Activated CD4-positive, alpha-beta T cell treated with anti-CD3 and anti-CD28 coated beads, Interleukin-2, Interleukin-4, amounts not matched to agents 100 ng/mL and 50 ng/mL, durations not matched to agents 16 hours and 8 hours (primary cell): ENCODE results near the gene RNU1-3.
A peak's percentile ranks its signal among the peaks of the same experiment; 100 is the strongest.
"Not testable (repeated sequence)": the region's sequence is repeated elsewhere in the genome, so short reads cannot be mapped to it uniquely, and the experiment has no call there.

Experiments
- DNase-seq: peaks from one replicate; pipeline ENCODE4 v3.0.0-alpha.2; 2020; ENCODE audit warnings: low spot score

The RNU1-3 gene

DNA sequence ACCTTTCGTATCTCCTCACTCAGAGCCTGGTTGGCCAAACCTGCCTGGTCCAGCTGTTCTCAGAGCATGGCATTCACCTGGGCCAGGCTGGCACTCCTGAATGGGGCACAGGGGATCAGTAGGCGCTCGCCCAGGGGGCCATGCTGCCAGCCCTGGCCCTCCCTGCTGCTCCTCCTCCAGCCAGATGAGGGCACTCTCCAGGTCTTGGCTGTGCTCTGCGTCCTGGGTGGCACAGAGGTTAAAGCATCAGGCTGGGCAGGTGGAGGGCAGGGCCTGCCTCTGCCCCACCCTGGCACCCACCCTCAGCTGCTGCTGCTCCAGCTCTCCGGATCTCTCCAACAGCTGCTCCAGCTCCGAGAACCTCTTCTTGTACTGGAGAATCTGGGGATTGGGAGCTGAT is 10.2 kb downstream of the RNU1-3 start:
- not testable (repeated sequence) for DNase-seq

DNA sequence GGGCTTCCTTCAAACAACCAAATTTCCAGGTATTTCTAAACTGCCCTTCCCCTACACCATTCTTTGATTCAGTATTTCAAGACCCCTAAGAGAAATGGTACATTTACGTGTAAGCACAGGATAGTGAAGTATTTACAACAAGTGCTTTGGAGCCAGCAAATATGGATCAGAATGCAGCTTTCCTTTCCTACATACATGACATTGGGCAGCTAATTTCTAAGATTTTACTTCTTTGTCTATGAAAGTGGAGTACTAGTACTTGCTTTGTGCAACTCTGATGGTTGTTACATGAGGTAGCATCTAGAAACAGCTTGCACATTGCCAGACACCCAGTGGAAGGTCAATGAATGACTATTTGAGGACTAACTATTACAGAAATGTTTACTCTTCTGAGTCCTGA is 15.2 kb downstream of the RNU1-3 start:
- not testable (repeated sequence) for DNase-seq

DNA sequence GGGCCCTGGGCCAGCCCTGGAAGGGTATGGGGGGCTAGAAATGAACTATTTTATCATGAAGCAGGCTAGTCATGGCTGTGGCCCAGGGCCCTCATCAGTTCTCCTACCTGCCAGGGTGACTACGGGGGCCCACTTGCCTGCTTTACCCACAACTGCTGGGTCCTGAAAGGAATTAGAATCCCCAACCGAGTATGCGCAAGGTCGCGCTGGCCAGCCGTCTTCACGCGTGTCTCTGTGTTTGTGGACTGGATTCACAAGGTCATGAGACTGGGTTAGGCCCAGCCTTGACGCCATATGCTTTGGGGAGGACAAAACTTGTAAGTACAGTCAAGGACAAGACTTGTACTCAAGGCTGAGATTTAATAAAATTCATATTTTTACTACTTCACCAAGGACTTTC is 16.8 kb downstream of the RNU1-3 start:
- not testable (repeated sequence) for DNase-seq

DNA sequence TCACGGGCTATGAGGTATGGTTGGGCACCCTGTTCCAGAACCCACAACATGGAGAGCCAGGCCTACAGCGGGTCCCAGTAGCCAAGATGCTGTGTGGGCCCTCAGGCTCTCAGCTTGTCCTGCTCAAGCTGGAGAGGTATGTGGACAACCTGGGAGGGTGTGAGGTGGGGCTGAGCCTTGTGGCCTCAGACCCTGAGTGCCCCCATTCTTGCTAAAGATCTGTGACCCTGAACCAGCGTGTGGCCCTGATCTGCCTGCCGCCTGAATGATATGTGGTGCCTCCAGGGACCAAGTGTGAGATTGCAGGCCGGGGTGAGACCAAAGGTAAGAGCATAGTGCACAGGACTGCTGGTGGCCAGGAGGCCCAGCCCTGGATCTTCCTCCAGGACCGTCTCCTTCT is 17.4 kb downstream of the RNU1-3 start:
- not testable (repeated sequence) for DNase-seq

DNA sequence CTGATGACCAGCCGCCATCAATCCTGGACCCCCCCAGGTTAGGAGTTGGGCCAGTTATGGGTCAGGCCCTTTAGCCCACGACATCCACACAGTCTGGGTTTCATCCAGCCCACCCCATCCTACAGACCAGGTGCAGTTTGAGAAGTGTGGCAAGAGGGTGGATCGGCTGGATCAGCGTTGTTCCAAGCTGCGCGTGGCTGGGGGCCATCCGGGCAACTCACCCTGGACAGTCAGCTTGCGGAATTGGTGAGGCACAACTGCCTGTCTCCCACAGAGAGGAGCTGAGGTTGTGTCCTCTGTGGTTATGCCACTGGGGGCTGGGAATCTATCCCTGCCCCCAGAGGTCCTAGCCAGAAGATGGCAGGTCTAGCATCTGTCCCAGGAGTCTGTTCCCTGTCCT is 18.0 kb downstream of the RNU1-3 start:
- not testable (repeated sequence) for DNase-seq

DNA sequence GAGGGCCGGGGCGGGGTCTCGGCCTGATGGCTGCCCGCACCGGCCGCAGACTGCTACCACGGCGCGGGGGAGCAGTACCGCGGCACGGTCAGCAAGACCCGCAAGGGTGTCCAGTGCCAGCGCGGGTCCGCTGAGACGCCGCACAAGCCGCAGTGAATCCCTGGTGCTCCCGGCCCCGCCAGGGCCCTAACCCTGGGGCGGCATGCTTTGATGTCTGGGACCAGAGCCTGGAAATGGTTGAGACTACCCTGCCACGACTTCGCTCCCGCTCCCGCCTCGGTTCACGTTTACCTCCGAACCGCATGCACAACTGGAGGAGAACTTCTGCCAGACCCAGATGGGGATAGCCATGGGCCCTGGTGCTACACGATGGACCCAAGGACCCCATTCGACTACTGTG is 18.5 kb downstream of the RNU1-3 start:
- not testable (repeated sequence) for DNase-seq

DNA sequence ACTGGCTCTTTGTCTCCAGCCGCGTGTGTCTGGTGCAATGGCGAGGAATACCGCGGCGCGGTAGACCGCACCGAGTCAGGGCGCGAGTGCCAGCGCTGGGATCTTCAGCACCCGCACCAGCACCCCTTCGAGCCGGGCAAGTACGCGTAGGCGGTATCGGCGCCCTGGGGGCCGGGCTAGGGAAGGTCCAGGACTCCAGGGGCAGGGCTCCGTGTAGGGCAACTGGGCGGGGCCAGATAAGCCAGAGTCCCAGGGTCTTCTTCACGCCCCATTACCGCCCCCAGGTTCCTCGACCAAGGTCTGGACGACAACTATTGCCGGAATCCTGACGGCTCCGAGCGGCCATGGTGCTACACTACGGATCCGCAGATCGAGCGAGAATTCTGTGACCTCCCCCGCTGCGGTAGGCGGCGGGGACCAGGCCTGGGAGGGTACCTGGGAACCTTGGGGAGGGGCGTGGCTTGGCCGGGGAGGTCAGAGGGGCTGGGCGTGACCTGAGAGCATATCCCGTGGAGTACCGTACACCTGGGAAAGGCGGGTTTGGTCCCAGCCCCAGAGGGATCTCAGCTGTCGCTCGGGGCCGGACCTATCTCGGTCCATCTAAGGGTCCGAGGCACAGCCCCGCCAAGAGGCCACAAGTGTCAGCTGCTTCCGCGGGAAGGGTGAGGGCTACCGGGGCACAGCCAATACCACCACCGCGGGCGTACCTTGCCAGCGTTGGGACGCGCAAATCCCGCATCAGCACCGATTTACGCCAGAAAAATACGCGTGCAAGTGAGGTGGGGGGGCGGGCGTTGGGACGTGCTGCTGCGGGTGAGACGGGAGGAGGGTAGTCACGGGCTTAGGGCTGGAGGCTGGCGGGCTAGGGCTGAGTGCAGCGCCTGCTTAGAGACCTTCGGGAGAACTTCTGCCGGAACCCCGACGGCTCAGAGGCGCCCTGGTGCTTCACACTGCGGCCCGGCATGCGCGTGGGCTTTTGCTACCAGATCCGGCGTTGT is 19.3 kb downstream of the RNU1-3 start:
- not testable (repeated sequence) for DNase-seq

DNA sequence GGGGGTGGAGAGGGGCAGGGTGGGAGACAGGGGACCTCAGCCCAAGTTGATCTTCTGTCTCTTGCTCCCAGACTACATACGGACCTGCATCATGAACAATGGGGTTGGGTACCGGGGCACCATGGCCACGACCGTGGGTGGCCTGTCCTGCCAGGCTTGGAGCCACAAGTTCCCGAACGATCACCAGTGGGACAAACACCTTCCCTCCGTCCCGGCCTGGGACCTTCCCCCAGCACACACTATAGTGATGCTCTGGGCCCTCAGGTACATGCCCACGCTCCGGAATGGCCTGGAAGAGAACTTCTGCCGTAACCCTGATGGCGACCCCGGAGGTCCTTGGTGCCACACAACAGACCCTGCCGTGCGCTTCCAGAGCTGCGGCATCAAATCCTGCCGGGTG is 20.0 kb downstream of the RNU1-3 start:
- not testable (repeated sequence) for DNase-seq

DNA sequence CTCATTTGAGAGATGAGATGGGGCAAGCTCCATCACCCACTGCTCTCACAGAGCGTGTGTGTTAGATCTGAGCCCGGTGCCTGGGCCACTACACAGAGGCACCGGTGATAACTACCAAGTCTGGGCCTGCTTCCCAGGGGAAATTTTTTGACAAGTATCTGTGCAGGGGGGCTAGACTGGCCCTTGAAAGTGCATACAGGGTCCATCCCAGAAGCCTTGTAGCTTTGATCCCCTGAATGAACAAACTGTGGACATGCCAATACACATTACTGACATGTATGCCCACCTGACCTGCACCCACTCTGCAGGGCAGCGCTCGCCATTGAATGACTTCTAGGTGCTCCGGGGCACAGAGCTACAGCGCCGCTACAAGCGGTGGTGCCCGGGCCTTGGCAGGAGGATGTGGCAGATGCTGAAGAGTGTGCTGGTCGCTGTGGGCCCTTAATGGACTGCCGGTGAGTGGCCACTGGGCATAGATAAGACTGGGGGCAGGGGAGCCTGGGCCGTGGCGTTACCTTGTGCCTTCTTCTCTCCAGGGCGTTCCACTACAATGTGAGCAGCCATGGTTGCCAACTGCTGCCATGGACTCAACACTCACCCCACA is 20.6 kb downstream of the RNU1-3 start:
- DNase-seq: peak; percentile 0

DNA sequence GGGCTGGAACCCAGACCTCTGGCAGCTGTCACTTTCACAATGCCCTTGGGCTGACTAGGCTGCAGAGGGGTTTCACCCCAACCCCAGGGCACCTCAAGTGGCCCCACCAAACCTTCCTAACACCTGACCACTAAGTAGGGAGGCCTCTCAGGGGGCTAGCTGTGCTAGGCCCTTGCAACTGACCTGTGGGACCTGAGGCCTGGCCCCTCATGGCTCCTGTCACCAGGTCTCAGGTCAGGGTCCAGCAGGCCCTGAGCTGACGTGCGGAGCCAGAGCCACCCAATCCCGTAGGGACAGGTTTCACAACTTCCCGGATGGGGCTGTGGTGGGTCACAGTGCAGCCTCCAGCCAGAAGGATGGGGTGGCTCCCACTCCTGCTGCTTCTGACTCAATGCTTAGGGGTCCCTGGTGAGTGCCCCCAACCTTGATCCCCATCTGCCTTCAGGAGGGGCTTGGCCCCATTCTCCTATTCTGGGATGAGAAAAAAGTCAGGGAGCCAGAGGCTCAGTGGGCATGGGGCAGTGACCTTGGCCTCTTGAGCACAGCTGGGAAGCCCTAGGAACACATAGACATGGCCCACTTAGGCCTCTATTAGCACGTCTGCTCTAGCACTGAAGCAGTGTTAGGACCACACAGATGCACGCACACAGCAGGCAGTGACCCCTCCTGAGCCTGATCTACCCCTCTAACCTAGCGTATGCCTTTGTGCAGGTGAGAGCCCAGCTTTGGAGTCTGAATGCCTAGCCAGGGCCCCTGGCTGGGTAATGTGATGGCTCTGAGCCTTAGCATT is 21.3 kb downstream of the RNU1-3 start:
- DNase-seq: not testable (repeated sequence)

DNA sequence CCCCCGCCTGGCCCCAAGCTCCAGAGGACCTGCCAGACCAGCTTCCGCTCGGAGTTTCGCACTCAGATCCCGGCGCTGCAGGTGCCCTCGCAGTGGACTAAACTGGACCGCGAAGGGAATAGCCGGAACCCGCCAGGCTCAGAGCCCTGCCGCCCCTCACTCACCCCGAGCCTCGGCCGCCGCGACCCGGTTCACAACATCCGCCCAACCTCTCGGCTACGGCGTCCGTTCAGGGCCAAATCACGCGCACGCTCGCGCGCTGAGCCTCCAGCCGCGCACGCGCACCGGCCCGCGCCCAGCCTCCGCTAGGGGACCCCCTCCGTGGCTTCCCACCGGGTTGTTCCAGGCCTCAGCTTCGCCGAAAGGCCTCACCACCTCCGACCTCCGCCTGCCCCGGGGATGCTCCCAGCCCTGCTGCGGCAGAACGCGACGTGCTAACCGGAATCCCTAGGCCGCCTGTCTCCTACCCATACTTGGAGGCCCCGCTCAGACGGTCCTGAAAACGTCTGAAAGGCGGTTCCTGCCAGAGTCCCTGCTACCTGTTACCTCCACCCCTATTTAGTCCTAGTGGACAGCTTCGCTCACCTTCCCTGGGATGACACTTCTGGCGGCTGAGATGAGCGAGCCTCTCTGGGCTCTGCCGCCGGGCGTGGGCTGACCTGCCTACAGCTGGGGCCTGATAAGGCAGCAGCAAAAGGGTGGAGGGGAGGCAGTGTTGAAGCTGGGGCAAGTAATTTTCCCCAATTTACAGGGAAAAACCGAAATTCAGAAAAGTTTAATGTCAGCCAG is 22.1 kb downstream of the RNU1-3 start:
- DNase-seq: peak; percentile 98

DNA sequence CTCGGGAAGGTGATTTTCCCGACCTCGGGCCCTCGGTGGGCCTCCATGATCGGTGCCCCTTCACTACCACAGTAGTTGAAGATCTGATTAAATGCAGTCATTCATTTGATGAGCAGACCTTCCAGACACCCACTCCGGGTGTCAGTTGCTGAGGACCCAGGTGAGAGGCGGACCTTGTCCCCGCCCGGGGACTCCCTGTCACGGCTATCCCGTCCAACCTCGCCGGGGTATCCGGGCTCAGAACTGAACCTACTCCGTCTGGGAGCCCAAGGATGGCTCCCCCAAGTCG is 22.6 kb downstream of the RNU1-3 start:
- DNase-seq: no peak

DNA sequence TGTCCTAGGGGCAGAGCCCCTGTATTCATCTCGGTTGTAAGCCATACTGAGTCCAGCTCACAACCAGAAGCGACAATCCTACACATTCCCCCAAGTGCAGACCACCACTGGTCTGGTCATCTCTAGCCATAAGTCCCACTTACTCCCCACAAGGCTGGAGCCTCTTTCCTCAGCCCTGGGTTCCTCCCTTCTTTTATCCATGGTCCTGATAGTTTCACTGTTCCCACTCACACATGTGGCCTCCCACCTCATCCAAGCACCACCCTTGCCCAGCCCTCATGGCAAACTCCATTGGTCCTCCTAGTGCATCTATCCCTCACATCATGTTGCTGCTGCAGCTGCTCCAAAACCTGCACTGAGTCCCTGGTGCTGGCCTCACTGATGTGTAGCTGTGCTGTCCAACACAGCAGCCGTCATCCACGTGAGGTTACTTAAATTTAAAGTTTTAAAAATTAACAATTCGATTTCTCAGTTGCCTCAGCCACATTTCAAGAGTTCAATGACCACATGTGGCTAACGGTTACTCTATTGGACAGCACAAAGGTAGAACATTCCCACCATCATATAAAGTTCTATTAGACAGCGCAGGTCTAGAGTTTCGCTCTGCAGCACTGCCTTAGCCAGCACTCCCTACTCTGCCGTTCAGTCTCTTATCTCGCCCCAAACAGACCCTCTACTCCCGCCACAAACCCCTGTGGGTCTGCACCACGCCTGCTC is 23.1 kb downstream of the RNU1-3 start:
- peak; percentile 2 for DNase-seq

DNA sequence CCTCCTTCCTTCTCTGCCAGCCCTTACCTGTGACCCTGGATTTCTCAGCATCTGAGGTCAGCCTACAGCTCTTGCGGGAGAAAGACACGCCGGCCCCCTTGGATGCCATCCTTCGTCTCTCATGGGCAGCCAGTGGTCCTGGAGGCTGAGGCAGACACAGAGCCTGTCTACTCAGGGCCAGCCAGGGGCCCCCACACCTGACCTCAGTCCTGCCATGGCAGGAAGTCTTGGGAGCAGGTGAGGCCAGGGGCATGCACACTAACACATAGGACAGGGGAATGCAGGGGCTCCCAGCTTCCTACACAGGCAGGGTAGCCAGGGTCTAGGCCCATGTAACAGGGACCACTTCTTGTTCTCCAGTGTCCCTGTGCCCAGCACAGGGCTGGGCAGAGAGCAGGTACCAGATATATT is 23.7 kb downstream of the RNU1-3 start:
- peak; percentile 0 for DNase-seq

DNA sequence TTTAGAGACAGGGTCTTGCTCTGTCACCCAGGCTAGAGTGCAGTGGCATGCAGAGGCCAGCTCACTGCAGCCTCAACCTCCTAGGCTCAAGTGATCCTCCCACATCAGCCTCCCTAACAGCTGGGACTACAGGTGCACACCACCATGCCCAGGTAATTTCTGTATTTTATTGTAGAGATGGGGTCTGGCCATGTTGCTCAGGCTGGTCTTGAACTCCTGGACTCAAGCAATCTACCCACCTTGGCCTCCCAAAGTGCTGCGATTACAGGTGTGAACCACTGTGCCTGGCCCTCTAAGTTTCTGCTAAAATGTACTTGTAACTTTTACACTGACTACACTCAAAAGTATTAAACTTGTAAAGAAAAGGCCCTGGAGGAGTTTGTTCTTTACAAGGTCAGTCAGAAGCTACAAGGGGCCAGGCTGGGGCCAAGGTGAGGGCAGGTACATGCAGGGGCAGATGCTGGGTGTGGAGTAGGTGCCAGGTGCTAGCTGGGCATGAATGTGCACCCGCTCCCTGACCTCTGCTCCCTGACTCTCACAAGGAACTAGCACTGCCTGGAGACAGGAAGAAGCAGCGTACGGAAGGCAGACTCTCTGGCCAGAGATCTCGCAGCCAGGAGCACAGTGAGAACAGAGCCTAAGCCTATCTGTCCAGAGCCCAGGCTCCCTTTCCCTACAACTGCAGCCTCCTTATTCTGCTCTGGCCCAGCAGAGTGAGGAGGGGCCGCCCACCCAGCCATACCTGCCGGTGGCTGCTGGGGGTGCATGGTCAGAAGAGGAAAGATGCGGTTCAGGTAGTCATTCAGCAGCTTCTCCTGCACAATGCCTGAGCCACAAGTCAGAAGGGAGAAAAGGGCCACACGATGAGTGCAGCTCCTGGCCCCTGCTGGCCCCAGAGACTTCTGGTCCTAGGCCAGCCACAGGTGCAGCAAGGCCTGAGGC is 24.5 kb downstream of the RNU1-3 start:
- DNase-seq: not testable (repeated sequence)

DNA sequence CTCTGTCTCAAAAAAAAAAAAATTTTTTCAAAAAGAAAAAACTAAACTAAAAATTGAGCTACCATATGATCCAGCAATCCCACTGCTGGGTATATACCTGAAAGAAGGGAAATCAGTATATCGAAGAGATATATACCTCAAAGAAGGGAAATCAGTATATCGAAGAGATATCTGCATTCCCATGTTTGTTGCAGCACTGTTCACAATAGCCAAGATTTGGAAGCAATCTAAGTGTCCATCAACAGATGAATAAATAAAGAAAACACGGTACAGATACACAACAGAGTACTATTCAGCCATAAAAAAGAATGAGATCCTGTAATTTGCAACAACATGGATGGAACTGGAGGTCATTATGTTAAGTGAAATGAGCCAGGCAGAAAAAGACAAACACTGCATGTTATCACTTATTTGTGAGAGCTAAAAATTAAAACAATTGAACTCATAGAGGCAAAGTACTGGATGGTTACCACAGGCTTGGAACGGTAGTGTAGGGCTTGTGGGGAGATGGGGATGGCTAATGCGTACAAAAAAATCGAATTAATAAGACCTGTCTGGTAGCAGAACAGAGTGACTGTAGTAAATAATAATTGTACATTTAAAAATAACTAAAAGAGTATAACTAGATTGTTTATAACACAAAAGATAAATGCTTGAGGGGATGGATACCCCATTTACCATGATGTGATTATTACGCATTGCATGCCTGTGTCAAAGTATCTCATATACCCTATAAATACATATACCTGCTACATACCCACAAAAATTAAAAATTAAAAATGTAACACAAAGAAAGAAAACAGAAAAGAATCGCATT is 25.4 kb downstream of the RNU1-3 start:
- peak; percentile 0 for DNase-seq

DNA sequence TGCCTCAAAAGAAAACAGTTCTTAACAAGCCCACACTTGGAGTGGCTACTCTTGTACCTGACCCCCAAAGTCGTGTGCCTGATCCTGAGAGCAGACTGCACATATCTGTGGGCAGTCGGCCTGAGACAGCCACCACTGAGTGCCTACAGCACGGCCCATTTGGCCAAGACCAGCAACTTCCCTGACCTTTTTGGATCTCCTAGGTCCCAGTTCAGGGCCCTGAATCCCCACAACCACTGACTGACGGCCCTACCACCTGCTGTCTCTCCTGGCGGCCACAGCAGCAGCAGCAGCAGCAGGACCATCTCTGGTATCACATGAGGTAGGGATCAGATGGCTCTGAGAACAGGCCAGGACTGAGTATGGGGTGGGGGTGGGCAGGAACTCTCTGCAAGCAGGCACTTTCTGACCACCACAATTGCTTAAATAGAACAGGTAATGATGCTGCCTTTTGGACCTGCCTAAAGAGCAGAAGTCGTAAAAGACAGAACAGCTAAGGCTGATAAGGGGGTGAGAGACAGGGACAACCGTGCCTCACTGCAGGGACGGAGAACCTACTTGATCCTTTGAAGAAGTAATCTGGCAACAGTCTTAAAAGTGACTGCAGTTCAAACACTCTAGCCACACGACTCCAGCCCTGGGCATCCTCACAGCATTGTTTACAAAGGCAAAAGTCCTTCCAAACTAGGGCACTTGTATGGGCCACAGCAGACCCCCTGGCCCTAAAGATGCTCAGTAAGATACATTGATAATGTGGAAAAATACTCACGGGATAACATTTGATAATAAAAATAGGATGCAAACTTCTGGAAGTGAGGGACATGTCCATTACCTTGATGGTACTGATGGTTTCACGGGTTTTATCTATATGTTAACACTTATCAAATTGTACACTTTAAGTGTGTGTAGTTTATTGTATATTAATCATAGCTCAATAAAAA is 27.4 kb downstream of the RNU1-3 start:
- DNase-seq: not testable (repeated sequence)
